A673 (cell line): ENCODE data around the gene C3orf33. TPM values are rescaled to one million over a fixed set of nuclear protein-coding genes. Genes with fewer than 3 reads are reported as not detected.
A peak's percentile ranks its signal among the peaks of the same experiment; 100 is the strongest.

Experiments used
- BruUV-seq: library from RNA; stranded (reverse); fragments of 400-500 nt; replicated peaks from 2 replicates; lab custom pipeline; 2021; lab: Mats Ljungman, UMichigan
- CTCF ChIA-PET: fragments of 300-600 bp; sonication (Branson Sonifier 250); formaldehyde crosslinking; loops from one replicate; lab custom pipeline; 2022; ENCODE audit warnings: antibody characterized with exemption; lab: Charles Lee
- POLR2A ChIA-PET: fragments of 300-600 bp; sonication (Branson Sonifier 250); formaldehyde crosslinking; loops from one replicate; lab custom pipeline; 2022; ENCODE audit warnings: antibody characterized with exemption; ENCODE audit not compliant: low non-redundant PET; lab: Charles Lee
- DNase-seq: peaks from one replicate; pipeline ENCODE4 v3.0.0-alpha.2; 2015; ENCODE audit warnings: low spot score
- H3K27ac ChIP-seq: fragments of 200-600 bp; sonication (generic); 2 replicates; pipeline ENCODE4 v1.5.1; 2016; ENCODE audit warnings: mixed run types, low read depth, mild to moderate bottlenecking, mixed read lengths, antibody characterized with exemption, low read length; ENCODE audit not compliant: poor library complexity, severe bottlenecking
- H3K27me3 ChIP-seq: fragments of 200-600 bp; sonication (generic); replicated peaks from 2 replicates; pipeline ENCODE4 v1.6.1; 2017; ENCODE audit warnings: mixed run types, low read depth, mild to moderate bottlenecking, mixed read lengths, antibody characterized with exemption, low read length; ENCODE audit not compliant: insufficient read depth, poor library complexity
- H3K36me3 ChIP-seq: fragments of 200-600 bp; sonication (generic); 2 replicates; pipeline ENCODE4 v1.6.1; 2016; ENCODE audit warnings: mixed run types, mild to moderate bottlenecking, mixed read lengths, antibody characterized with exemption, low read length; ENCODE audit not compliant: insufficient read depth, poor library complexity, severe bottlenecking
- H3K4me1 ChIP-seq: fragments of 200-600 bp; sonication (generic); 2 replicates; pipeline ENCODE4 v1.6.1; 2017; ENCODE audit warnings: mixed run types, mild to moderate bottlenecking, mixed read lengths, antibody characterized with exemption, low read length; ENCODE audit not compliant: insufficient read depth, poor library complexity, severe bottlenecking
- H3K4me3 ChIP-seq: fragments of 200-600 bp; sonication (generic); 2 replicates; pipeline ENCODE4 v1.5.1; 2016; ENCODE audit warnings: low read depth, mixed run types, mild to moderate bottlenecking, mixed read lengths, low read length; ENCODE audit not compliant: poor library complexity, severe bottlenecking
- H3K9me3 ChIP-seq: fragments of 200-600 bp; sonication (generic); 2 replicates; pipeline ENCODE4 v1.6.1; 2016; ENCODE audit warnings: mixed run types, low read depth, mild to moderate bottlenecking, mixed read lengths, antibody characterized with exemption, low read length; ENCODE audit not compliant: poor library complexity, severe bottlenecking
- EZH2 ChIP-seq: fragments of 200-600 bp; sonication (generic); IDR thresholded peaks from 2 replicates; pipeline ENCODE4 v1.6.1; 2017; ENCODE audit warnings: borderline replicate concordance, low read depth, mild to moderate bottlenecking, mixed read lengths, antibody characterized with exemption, low read length; ENCODE audit not compliant: poor library complexity, severe bottlenecking
- intact Hi-C: fragments of 100-400 bp; cut with micrococcal nuclease; formaldehyde crosslinking; loops from one replicate; pipeline ENCODE4 v1.10.0; 2022; ENCODE audit not compliant: unreplicated experiment
- total RNA-seq: library from RNA; stranded (reverse); gene quantifications from 2 replicates; pipeline ENCODE4 v1.2.3, GENCODE V29; 2021
- TF ChIP-seq, protein P1 (sequence below): fragments of 300-800, 200-600 bp; sonication (generic); conservative IDR thresholded peaks from 2 replicates; pipeline ENCODE4 v1.5.1; 2017; ENCODE audit warnings: low read depth, mild to moderate bottlenecking, antibody characterized with exemption, low read length, moderate library complexity, mixed read lengths

The C3orf33 gene
- total RNA-seq, 1 experiment from 2014 or later, result 2.9 TPM

DNA sequence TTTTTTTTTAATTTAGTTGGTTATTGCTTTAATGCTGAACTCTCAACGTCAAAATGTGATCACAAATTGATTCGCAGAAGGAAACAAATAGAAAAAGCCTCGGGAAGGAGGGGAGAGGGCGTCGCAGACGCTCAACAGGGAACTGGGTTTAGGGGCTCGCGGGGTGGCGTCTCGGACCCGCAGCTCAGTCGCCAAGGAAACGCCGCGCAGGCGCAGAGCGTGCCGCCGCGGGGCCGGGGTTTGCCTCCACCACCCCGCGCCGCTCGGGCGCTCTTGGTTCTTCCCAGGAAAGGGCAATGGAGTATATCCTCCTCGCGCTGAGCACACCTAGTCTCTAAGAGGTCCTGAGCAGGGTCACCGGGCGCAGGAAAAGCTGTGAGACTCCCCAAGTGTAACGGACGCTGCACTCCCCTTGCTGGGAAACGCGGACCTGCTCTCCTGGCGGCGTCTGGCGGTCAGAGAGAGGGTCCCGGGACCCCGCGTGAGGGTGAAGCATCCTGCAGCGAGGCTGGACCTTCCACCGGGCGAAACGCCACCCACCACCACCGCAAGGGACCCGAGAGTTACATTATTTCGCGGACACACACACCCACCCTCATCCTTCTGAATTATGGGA, 62.0 kb downstream of the C3orf33 start:
- Histone ChIP-seq H3K4me3 (peak overlapping the region; percentile 72), H3K27me3 (no peaks in the 10 kb centered on the region), H3K4me1 (peaks cover 16% of the 10 kb centered on the region), H3K27ac (peak overlapping the region; percentile 39), H3K36me3 (no peaks in the 10 kb centered on the region), H3K9me3 (no peaks in the 10 kb centered on the region)
- DNase-seq, result peak; percentile 85
- CTCF ChIA-PET, result interaction anchor here (0.6 kb wide), 1 partner anchor 455 kb away, joined by 9 read pairs; no protein-coding TSS in a partner anchor
- no TSS peak for BruUV-seq
- no peak for TF ChIP-seq EZH2
- TF ChIP-seq, protein P1, sequence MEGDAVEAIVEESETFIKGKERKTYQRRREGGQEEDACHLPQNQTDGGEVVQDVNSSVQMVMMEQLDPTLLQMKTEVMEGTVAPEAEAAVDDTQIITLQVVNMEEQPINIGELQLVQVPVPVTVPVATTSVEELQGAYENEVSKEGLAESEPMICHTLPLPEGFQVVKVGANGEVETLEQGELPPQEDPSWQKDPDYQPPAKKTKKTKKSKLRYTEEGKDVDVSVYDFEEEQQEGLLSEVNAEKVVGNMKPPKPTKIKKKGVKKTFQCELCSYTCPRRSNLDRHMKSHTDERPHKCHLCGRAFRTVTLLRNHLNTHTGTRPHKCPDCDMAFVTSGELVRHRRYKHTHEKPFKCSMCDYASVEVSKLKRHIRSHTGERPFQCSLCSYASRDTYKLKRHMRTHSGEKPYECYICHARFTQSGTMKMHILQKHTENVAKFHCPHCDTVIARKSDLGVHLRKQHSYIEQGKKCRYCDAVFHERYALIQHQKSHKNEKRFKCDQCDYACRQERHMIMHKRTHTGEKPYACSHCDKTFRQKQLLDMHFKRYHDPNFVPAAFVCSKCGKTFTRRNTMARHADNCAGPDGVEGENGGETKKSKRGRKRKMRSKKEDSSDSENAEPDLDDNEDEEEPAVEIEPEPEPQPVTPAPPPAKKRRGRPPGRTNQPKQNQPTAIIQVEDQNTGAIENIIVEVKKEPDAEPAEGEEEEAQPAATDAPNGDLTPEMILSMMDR, result no peak
- POLR2A ChIA-PET, result no interaction called here
- intact Hi-C loops, result loop anchor here (2.0 kb wide), 1 partner anchor 63 kb away; the partner anchor contains the start of gene C3orf33

DNA sequence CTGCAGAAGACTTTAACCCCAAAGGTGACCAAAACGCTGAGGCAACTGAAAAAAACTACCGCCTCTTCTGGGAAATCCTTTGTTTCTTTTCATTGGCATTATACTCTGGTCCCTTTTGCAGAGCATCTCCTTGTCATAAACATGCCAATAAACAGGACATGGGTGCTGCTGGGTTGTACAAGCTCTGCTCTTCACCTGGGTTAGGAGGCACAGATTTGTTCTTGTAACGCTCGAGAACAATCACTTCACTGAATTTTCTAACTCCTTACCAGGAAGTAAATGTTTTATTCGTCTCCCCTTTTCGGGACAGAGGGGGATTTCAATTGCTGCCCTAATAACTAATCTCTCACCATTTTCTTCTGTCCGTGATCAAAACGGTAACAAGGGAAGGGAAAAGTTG, 62.5 kb downstream of the C3orf33 start:
- Histone ChIP-seq H3K9me3 (no peaks in the 10 kb centered on the region), H3K27ac (no peak overlapping the region), H3K27me3 (no peaks in the 10 kb centered on the region), H3K36me3 (no peaks in the 10 kb centered on the region), H3K4me3 (peak overlapping the region; percentile 72), H3K4me1 (peaks cover 16% of the 10 kb centered on the region)
- no peak for DNase-seq
- ChIA-PET POLR2A (no interaction called here), CTCF (interaction anchor here (0.6 kb wide), 1 partner anchor 455 kb away, joined by 9 read pairs; no protein-coding TSS in a partner anchor)
- TSS peak; percentile 29 for BruUV-seq
- intact Hi-C loops, result loop anchor here (2.0 kb wide), 1 partner anchor 63 kb away; the partner anchor contains the start of gene C3orf33
- no peak for TF ChIP-seq EZH2
- TF ChIP-seq, protein P1, result no peak

DNA sequence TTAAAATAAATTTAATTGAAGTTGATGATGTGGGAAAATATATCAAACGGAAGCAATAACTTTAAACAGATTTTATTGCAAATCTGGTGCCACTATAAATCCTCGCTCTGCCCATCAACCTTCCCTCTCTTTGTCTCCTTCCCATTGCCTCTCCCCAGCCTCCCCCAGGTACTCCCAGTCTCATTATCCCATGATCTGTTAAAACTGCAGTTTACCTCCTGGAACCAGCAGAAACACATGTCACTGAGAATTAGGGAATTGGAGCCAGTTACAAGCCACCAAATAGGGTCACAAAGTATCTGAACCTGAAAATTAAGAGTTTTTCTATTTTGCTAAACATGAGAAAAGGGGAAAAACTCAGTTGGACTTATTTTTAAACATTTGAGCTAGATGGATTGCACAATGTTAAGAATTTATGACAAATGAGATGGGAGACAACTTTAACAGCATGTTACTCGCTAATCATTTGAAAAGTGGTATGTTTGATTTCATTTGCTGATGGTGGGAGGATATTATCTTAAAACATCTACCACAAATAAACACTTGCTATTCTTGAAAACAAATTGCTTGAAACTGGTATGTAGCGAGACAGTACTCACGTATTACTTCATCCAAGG, 63.6 kb downstream of the C3orf33 start:
- Histone ChIP-seq H3K27ac (no peak overlapping the region), H3K9me3 (no peaks in the 10 kb centered on the region), H3K4me3 (no peak overlapping the region), H3K27me3 (no peaks in the 10 kb centered on the region), H3K4me1 (peaks cover 15% of the 10 kb centered on the region), H3K36me3 (no peaks in the 10 kb centered on the region)
- ChIA-PET CTCF (no interaction called here), POLR2A (no interaction called here)
- TF ChIP-seq, protein P1, result no peak
- TF ChIP-seq EZH2, result no peak
- BruUV-seq, result no TSS peak
- intact Hi-C loops, result no loop called here
- DNase-seq, result no peak
